ENCODE measurements around the gene ADIPOR2.

The ADIPOR2 gene

DNA sequence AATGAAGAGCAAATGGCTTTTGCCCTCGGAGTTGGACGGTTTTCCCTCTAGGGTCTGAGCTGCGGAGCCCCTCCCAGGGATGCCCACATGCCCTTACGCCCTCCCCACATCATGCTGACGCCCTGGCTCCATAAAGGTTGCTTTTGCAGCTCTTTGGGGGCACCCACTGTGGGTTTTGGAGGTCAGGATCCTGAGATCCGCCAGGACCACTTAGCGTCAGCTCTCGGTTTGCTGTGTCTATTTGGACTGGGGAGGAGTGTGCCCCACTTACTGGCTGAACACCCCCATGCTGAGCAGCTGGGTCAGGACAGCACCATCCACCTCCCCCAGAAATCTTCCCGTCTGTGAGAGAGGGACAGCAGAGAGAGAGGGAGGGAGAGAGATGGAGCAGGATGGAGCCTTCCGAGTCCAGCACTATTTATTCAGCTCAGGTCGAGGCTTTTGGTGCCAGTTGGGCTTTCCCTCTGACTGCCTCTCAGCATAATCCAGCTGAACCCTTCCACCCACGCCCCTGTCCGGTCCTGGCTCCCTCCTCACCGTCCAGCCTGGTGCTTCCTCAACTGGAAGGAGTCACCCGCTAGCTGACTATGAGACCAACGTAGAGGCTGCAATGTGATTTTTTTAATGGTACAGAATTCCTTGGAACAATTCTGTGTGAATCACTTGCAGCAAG is 110.6 kb downstream of the ADIPOR2 start:
- DNase-seq, result no peak

DNA sequence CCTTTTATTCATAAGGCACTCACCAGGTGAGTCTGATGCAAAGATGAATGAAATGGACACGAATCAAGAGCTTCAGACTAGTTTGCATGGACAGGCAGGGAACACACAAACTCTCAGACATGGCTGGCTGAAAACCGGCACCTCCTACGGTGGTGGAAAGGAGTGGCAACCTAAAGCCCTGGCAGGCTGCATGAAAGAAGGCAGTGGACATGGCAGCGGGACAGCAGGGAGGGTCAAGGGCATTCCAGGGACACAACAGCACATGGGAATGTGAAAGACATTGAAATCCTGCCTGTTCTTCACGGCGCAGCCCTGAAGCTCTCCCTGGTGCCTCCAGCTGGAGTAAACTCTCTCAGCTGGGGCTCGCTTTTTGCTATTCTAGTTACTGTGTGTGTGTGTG is 112.9 kb downstream of the ADIPOR2 start:
- no peak for DNase-seq

DNA sequence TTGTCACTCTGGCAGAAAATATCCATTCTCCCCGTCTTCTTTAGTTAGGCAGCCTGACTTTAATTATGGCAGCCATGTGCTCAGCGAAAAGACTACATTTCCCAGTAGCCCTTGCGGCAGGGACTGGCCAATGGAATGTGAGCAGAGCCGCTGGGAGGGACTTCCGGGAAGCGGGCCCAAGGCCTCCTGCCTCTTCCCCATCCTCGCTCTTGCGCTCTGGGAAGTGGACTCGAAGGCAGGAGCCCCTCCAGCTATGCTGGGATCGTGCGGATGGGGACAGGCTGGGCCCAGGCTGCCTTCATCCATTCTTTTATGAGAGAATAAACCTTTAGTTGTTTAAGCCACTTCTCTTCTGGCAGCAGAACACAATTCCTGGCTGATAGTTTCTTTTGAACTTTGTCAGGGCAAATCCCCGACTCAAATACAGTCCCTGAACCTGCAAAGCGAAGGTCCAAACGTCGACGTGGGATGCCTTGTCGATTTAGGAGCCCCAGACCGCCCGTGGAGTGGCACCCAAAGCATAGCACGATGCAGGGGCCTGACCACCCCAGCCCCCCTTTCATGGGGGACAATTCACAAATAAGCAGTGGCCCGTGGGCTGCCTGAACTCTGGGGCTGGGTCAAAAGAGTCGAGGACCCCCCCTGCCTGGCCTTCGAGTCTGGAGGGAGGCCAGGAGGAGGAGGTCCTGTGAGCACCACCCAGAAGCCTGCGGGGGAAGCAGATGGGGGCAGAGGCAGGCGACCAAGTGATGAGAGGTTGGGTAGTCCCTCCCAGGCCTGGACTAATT is 113.9 kb downstream of the ADIPOR2 start:
- peak; percentile 81 for DNase-seq

DNA sequence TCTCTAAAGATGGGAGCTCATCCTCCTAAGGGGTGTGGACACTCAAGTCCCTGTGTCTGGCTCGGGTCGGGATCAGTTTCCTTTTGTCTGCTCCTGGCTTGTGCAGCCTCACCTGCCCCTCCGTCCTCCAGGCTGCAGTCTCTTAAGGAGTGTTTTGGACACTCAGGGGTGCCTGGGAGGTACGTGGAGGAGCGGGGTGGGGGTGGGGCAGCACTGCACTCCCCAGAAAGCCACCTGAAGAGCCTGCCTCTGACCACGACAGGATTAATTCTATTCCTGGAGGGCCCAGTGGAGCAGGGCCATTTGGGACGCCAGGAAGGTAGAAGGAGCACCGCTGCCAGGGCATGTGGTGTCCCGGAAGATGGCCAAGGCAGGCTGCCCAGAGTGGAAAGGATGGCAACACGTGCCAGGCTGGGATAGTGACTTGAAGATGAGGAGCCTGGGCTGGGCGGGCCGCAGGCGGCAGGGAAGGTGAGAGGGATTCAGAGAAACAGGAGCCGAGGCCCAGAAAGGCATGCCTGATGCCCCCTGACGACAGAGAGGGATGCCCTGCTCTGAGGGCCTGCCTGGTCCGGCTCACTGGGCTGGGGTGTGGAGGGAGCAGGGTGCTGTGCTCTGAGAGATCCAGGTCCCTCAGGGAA is 114.7 kb downstream of the ADIPOR2 start:
- no peak for DNase-seq

DNA sequence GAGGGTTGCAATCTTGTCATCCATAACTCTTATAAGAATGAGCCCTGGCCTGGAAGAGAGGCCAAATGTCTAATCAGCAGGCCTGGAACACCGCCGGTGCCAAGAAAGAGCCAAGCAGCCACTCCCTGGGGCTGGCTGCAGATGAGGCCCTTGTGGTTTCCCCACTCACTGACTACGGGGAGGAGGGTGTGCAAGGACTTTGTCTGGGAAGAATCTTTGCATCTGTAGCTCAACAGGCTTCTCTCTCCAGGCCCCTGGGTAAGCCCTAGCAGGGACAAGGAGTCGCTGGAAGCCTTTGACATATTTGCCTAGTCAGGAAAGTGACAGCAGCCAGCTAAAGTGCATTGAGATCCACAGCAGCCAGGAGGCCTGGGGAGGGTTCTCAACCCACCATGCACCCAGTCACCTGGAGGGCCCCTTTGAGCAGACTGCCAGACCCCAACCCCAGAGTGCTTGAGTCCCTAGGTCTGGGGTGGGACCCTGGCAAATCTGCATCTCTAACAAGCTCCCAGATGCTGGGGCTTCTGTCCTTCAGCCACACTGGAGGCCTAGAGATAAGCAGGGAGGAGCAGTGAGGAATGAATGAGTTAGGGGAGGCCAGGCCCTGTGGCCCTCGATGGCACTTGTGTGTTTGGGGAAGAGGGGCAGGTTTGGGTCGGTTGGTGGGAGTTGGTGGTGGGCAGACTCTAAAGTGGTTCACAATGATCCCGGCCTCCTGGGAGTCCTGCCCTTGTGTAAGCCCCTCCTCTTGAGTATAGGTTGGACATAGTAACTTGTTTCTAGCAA is 115.6 kb downstream of the ADIPOR2 start:
- DNase-seq, result no peak

DNA sequence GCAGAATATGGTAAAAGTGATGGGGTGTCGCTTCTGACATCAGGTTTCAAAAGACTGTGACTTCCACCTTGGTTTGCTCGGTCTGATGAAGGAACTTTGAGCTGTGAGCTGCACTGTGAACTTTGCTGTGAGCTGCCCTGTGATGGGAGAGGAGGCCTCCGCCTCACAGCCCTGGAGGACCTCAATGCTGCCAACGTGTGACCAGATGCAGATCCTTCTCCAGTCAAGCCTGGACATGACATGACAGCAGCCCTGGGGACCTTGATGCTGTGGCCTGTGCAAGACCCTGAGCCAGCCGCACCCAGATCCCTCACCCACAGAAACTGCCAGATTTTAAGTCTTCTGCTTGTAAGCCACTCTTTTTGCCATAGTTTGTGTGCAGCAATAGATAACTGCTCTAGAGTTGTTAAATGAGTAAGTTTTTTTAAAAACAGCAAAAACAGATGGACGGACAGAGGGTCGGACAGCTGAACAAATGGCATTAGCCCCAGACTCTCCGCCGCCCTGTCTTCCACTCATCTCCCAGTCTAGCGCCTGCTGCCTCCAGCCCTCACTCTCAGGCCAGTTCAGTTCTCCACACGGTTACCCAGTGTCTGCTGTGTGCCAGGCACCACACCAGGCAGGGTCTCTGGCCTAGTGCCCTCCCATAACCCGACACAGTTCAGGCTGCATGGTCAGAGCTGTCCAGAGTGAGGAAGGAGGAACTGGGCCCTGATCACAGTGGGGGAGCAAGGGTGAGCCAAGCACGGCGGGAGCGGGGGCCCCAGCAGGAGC is 116.4 kb downstream of the ADIPOR2 start:
- DNase-seq, result no peak

DNA sequence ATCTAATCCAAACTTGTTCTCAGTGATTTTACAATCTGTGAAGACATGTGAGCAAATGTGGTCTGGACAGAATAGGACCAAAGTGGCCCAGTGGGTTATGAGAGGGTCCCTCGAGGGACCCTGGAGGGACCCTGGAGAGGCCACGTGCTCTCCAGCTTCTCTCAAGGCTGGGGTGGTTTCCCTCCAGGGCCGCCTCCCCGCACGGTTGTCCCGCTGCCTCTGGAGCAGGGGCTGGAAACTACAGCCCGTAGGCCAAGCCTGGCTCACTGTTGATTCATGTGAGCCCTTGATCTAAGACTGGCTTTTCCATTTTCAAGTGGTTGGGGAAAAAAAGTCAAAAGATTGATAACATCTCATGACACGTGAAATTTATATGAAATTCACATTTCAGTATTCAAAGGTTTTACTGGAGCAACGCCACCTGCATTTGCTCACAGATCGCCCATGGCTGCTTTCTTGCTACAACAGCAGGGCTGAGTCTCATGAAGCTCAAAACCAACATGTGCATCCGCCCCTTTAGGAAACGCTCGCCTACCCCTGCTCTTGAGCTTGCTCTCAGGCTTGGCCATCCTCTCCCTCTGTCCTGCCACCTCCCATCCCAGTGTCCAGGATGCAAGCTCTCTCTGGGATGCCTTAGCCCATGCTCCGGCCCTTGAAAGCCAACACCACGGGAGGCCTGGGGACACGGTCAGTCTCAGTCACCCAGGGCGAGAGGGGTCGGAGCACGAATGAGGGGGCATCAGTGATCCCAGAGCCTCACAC is 117.3 kb downstream of the ADIPOR2 start:
- no peak for DNase-seq

DNA sequence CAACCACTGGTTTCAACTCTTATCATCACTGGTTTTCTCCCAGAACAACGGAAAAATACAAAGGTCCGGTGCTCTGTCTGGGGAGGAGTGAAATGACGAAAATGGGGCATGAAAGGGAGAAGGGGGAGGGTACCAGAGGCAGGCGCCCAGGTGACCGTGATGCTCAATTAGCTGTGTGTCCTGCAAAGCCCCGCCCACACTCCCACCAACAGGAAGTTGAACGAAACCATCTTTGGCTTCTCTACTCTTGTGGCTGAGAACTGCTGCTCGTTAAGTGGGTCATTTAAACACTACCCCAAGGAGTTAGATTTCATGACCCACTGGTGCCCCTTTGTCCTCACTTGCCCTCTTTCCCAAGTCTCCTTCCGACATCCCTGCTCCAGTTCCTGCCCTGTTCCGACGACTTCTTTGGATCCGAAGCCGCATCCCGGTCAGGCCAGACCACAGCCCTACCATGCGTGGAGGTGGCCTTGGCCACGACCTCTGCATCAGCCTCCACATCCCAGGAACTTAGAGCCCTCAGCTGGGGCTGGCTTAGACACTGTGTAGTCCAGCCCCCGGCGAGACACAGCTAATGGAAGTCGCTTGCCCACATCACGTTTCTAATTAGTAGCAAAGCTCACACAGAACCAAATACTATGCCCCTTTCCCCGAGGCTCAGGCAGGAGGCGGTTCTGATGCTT is 118.1 kb downstream of the ADIPOR2 start:
- DNase-seq, result no peak

DNA sequence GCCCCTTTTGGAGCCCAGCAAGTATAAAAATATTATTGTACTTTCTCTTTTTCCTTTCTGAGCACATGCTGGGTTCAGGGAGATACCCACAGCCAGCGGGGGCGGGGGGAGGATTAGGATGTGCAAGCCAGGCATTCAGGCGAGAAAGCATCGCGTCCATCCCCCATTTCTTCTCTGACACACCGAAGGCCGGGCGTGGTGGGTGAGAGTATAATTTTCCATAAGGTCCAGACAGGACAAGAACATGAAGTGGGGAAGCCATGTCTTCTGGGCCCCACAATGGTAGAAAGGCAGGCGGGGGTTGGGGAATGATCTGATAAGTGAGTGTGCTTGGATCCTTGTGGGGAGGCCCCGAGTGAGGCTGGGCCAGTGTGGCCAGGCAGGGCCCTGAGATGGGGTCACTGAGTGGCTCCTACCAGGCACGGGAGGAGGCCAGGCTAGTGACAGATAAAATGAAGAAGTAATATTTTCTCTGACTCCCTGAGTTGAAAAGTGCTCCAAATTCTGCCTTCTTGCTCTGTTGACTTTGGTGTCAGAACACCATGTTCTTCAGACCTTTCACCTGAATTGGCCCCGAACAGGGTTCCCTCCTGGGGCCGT is 118.8 kb downstream of the ADIPOR2 start:
- no peak for DNase-seq

DNA sequence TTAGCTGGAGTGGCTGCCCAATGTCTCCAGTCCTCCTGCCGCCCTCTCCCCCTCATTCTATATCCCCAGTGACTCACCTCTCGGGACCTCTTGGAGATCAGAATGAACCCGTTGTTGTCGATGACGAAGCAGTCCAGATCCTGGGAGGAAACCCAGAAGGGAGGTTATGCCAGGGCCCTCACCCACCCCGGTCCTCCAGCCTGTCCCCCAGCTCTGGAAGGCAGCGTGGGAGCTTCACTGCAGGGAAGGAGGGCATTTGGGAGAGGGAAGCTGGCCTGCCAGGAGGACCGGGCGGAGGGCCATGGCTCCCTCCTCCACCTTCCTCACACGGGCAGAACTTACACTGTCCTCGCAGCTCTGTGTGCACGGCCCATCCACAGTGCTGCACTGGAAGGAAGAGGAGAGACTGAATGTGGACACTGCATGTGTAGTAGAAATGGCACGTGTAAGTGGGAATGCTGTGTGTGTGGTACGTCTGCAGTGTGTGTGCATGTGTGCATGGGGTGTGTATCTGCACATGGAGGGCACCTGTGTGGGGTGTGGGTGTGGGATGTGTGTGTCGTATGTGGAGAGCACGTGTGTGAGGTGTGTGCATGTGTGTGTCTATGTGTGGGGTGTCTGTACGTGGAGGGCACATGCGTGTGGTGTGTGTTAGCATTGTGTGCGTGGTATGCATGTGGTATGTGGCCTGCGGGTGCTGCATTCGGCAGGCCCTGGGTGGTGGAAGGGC is 119.5 kb downstream of the ADIPOR2 start:
- DNase-seq, result no peak

DNA sequence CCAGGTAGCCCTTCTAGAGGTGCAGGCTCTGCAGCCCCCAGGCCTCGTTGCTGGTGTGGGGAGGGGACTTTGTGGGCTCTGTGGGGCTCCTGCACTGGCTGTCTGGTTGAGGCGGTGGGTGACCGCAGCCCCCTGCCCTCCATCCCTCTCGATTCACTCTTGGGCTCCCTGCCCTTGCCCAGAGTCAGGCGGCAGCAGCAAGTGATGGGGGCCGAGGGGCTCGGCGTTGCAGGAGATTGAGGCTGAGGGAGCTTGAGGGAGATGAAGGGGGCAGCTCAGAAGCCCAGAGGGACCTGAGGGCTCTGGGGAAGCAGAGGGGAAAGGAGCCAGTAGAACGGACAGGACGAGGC is 120.0 kb downstream of the ADIPOR2 start:
- DNase-seq, result no peak

DNA sequence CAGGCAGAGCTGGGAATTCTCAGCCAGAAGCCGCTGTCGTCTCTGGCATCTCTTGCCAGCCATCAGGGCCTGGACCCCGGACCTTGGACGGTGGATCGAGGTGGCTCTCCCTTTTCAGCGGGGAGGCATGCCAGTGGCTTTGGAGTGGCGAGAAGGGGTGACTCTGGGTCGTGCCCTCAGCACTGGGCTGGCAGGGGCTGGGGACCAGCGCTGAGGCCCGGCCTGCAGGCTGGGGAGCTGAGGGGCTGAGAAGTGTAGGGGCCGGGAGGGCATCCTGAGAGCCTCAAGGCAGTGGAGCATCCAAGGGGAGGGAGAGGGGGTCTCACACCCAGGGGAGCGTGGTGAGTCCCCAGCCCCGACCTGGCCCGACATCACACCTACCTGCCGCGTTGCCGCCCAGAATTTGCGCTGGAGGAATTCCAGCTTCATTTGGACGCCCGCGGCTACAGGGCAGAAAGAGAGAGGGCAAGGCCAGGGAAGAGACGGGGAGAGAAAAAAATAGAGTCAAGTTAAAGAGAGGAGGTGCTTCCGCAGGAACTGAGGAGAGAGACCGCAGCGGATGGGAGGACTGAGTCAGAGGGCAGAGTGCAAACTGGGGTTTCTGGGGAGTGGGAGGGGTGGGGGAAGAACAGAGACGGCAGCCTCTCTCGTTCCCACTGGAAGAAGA is 120.5 kb downstream of the ADIPOR2 start:
- no peak for DNase-seq

DNA sequence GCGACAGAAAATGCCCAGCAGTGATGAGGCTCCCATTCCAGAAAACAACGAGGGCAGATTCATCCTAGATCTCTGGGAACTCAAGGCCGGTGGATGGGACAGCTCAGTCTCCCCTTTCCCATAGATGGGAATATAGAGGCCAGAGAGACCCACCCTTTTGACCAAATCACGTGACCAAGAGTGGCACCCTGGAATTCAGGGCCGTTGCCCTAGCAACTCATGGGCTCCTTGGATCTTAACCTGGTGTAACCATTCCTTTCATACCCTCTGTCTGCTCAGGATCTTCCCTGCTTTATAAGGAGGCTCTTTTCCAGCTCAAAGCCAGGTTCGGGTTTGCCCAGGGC is 121.0 kb downstream of the ADIPOR2 start:
- no peak for DNase-seq

DNA sequence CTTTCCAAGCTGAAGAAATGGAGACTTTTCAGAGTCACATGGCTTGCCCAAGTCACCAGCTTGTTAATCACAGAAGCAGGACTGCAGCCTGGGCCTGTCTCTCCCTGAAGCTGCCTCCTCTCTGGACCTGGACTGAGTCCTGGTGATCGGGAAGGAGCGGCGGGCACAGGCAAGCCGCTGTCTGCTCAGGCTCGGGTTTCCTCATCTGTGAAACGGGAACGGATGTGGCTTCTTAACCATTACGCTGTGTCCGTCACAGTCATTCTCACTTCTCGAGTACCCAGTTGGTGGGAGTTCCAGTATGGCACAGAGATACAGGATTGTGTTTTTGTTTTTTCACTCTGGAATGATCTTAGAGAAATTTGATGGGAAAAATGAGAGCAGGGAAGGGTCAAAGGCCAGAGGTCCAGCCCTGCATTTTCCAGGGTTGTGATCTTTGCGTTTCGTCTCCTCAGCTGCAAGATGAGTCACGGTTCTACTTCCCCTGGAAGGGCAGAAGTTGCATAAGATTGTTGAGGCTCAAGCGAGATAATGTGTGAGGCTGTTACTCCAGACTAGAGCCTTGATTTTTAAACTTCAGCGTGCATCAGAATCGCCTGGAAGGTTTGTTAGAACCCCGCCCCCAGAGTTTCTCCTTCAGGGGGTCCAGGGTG is 121.9 kb downstream of the ADIPOR2 start:
- DNase-seq, result no peak

DNA sequence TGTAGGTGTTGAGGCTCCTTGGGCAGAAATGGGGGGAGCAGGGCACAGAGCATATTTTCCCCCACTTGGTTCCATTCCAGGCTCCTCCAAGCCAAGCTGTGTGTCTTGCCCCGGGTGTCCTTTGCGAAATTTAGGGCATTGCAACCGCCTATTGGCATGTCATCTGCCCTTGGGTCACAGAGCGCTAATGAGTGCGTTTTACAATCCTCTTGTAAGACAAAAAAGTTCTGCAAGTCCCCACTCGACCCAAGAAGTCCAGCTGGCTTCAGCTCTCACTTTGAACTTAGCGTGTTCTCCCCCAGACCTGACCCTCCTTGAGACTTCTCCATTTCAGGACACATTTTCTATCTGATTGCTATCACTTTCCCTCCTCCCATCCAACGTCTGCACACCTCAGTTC is 123.4 kb downstream of the ADIPOR2 start:
- no peak for DNase-seq

DNA sequence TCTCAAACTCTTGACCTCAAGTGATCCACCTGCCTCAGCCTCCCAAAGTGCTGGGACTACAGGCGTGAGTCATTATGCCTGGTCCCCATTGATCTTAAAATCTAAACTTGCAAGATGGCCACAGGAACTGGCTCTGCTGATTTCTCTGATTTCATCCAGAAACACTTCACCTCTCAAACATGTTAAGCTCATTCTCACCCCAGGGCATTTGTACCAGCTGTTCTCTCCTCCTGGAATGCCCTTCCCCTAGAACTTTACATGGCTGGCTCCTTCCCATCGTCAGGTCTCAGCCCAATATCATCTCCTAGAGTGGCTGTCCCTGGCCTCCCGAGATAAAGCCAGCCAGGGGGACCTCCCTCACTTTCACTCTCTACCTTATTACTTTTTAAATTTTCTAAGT is 124.2 kb downstream of the ADIPOR2 start:
- no peak for DNase-seq

DNA sequence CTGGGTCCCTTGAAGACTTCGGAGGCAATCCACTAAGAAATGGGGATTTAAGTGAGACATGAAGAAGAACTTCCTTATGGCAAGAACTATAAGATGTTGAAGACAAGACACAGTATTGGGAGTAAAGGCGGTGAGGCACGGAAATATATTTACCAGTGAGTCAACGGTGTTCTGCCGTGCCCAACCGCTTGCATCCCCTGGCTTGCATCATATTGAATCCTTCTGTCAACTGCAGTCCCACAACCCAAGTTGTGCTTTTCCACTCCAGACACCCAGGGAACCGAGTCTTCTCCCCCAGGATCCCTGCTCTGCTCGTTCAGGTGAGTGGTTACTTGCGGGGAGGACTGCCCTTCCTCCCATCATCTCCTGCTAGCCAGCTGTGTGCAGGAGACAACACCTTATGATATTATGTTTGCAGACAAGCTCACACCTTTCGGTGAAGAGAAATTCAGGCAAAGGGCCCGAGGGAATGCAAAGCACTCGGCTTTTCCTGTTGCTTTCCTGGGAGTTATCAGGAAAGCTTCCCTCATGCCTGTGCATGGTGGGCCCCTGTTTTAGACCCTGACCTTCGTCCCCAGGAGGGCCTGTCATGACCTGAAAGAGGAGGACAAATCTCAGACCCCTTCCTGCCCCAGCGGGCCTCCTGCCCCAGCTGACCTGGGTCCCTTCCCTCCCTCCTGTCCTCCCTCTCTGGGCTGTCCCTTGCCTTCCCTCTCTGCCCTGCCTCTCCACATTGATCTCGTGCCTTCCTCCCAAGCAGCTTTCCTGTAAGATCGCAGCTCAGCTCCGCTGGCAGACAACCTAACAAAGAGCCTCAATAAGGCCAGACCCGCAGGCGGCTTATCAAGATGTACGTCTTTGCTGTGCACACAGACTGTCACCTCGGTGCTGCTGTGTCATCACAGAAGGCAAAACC is 125.2 kb downstream of the ADIPOR2 start:
- DNase-seq, result no peak

Data from NCI-H1436 (cell line).